HG03159 (cell line): ENCODE results near the gene CRYBB2.
"Not testable (repeated sequence)": the region's sequence is repeated elsewhere in the genome, so short reads cannot be mapped to it uniquely, and the experiment has no call there.

ENCODE experiments used
- ATAC-seq: cut with Tn5 transposase; IDR thresholded peaks from one replicate; pipeline ENCODE4 v1.9.1; 2021; ENCODE audit warnings: mild to moderate bottlenecking, moderate library complexity; ENCODE audit not compliant: unreplicated experiment

CRYBB2 gene

DNA sequence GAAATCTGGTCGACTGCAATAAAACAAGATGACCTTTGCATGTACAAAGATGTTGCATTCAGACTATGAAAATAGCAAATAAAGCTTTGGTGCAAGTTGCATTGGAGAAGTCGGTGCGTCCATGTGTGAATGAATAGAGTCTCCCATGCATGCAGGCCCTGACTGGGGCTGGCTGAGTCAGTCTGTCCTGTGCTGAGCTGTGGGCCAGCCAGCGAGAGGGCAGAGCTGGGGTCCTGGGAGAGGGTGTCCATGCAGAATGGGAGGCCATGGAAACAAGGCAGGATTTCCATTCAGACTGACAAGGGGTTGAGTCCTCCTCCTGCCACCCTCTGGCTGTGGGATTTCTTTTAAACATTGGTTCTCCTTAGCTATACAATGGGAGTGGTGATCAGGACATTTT is 22.1 kb upstream of the CRYBB2 start:
- ATAC-seq: no peak

DNA sequence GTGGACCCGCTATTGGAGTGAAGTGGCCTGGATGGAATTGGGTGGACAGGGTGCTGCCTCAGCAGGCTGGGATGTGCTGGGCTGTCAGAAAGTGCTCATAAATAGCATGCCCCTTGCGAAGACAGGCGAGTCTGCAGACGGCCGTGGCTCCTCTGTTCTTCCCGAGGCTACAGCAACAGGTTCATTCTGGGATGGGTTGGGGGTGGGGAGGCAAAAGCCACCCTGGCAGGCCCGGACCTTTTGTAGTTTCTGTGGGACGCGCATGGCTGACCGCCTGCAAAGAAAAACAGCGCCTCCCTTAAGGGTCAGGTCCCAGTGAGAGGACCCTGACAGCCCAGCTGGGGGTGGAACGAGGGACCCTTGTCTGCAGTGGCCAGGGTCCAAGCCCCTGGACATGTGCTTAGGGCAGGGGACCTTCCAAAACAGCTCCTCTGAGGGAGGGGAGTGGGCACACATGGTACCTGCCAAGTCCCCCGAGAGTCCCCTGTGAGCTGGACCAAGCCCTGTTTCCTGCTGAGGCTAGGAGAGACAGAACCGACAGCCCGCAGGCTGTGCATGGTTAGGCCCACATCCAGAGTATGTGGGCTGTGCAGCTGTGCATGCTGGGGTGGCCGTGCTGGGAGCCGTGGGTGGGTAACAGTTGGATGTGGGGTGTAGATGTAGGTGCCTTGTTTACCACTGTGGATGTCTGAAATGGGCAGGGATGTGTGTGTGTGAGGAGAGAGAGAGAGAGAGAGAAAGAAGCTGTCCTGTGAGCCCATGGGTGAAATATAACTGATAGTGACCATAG is 19.5 kb upstream of the CRYBB2 start, which contains the start of gene CRYBB3:
Gene CRYBB3 (plus strand): TSS at position 128 of the 790 bp plus-strand sequence. CDS start 1,539 bp downstream, outside the sequence.
- ATAC-seq: no peak

DNA sequence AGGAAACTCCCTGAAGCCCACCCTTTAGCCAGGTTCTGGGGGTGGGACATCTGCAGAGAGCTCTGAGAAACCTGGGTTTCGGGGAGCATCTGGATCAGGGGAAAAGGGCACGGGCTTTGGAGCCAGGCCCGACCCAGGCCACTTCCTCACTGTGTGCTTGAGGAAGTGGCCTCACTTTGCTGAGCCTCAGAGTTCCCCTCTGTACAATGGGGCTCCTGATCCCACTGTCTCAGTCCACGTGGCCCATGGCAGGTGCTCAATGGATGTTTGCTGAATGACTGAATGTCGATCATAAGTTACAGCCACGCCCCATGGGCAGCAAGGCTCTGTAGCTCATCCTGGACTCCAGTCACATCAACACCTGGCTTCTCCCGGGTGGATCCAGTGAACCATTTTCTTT is 18.5 kb upstream of the CRYBB2 start:
- ATAC-seq: no peak

DNA sequence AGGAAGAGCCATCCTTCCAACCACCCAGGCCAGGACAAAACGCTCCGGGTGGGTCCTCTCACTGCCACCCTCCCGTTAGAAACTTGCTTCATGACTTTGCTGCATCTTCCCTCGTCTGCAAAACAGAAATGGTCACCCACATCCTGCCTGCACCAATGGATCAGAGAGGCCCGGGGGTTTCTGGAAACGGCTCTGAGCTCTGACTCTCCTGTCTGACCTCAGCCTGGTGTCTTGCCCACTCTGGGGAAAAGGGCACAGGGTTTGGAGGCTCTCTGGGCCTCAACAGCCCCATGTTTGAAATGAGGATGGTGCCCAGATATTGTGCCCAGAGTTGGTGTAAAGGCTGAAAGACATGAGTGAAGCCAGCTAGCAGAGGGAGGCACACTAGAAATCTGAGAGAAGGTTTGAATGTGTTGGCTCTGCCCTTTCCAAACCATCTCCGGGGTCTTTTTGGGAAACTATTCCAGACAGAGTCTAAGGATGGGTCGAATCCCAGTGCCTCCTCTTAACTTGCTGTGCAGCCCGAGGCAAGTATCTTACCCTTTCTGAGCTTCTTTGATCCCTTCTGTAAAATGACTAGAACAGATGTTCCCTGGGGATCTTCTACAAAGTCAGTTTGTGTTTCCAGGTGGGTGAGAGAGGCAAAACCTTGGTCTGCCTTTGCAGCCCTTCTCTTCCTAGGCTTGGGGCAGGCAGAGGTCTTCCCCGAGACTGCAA is 17.7 kb upstream of the CRYBB2 start:
- ATAC-seq: no peak

DNA sequence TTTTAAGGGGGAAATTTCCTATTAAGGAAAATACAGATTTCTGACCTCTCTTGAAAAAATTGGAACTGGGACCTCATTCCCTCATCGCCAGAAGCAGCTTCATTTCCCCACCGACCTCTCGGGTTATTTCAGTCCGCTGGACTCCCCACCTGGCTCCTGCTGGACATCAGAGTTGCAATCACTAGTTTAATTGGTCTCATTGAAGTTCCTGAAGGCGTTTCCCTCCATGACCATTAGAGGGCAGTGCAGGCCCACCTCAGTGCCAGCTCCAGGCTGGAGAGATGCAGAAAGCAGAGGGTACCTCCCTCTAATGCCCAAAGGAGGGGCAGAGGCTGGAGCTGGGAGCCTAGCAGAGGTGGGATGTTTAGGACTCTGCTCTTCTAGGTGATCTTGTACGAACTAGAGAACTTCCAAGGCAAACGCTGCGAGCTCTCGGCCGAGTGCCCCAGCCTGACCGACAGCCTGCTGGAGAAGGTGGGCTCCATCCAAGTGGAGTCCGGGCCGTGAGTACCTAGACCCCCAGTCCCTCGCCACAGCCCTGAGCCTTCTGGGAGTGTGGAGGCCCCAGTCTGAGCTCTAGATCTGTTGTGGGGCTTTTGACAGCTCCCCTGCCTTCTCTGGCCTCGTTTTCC is 17.0 kb upstream of the CRYBB2 start:
- ATAC-seq: no peak

DNA sequence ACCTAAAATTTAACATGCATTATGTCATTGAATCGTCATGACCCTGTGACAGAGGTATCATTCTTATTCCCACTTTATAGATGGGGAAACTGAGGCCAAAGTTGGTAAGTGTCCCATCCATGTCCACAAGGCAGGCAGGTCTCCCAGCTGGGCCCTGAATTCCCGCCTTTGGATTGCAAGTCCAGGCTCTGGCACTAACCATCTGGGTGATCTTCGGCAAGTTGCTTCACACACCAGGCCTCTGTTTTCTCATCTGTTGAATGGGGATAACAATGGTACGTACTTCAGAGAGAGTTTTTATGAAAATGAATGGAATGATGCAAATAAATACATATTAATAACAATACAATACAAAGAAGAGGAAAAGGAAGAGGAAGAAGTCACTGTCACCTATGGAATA is 16.4 kb upstream of the CRYBB2 start:
- ATAC-seq: no peak

DNA sequence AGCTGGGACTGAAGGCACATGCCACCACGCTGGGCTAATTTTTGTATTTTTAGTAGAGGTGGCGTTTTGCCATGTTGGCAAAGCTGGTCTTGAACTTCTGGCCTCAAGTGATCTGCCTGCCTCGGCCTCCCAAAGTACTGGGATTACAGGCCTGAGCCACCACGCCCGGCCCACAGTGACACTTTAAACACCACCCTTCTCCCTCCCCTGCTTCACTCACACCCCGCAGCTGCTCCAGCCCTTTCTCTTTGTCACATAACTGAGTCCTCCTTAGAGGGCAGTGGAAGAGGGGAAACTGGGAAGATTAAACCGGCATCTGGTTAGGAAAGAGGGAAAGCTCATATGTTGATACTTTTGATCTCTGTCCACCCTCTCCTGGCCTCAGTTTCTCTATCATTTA is 14.9 kb upstream of the CRYBB2 start:
- not testable (repeated sequence) for ATAC-seq

DNA sequence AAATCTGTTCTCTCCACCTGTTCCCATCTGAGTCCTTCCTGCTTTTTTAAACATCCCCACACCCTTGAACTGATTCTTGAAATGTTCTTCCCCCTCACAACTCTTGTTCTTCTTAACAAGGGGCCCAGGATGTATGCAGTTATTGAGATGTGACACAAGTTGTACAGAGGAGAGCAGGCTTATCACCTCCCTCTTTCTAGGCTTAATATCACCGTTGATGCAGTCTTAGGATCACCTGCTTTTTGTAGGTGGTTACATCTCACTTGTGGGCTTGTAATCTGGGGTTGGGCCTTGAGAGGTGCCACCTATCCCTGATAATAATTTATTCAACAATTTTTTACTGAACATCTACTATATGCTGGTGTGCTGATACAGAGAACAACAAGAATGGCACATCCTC is 13.6 kb upstream of the CRYBB2 start:
- ATAC-seq: no peak

DNA sequence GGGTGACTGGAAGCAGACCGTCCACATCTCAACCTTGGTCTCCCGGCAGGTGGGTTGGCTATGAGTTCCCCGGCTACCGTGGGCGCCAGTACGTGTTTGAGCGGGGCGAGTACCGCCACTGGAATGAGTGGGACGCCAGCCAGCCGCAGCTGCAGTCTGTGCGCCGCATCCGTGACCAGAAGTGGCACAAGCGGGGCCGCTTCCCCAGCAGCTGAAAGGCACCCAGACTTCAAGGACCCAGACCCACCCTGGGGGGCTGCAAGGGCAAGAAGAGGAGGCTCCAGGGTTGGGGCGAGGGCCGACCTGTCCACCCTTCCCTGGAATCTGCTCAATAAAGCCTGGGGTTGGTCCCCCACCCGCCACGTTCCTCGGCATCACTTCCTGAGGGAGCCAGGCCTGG is 12.4 kb upstream of the CRYBB2 start:
- ATAC-seq: no peak

DNA sequence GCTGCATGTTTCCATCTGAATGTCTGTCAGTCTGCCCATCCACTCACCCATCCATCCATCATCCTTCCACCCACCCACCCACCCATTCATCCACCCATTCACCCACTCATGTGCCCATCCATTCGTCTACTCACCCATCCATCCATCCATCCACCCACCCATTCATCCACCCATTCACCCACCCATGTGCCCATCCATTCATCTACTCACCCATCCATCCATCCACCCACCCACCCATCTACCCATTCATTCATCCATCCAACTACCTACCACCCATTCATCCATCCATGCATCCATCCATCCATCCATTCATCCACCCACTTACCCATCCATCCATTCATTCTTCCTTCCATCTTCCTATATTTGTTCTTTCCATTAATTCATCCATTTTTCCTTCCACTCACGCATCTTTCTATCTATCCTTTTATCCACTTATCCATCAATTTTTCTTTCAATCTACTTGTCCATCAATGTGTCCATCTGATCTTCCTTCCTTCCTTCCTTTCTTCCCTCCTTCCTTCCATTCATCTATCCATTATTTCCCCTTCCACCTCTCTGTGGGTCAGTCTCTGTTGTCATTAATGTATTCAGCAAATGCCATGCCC is 11.8 kb upstream of the CRYBB2 start:
- no peak for ATAC-seq

DNA sequence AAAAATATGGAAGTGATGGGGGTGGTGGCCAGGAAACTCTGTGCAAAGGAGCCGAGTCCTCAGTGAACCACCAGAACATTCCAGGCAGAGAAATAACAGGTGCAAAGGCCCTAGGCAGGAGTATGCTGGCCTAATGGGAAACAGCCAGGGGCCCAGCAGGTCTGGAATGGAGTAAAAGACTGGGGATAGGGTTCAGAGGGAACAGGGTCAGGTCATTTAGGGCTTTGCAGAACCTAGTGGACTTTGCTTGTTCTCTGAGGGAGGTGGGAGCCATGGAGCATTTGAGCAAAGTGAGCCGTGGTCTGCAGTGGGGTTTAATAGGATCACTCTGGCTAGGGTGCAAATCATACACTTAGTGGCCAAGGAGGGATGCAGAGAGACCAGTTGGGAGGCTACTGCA is 11.1 kb upstream of the CRYBB2 start:
- ATAC-seq: no peak

DNA sequence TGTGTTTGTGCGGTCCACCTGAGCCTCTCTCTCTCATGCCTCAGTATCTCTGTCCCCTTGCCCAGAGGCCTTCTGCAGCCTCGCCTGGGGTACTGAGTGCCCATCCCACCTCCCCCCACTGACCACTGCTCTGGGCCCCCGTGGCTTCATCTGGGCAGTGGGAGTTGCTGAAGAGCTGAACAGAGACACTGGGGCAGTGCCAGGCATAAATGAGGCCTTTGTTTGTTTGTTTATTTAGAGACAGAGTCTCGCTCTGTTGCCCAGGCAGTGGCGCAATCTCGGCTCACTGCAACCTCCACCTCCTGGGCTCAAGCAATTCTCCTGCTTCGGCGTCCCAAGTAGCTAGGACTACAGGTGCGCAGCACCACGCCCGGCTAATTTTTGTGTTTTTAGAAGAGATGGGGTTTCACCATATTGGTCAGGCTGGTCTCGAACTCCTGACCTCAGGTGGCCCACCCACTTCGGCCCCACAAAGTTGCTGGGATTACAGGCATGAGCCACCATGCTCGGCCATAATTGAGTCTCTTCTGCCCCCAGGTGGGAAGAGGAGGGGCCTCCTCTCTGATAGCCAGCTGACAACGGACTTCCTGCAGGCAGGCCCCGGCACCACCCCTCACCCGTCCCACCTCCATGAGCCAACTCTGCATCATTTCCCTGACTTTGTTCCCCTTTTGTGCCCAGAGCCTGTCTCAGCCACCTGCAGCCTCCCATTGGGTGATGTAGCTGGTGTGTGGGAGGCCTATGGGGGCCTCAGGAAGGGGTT is 10.5 kb upstream of the CRYBB2 start:
- ATAC-seq: no peak

DNA sequence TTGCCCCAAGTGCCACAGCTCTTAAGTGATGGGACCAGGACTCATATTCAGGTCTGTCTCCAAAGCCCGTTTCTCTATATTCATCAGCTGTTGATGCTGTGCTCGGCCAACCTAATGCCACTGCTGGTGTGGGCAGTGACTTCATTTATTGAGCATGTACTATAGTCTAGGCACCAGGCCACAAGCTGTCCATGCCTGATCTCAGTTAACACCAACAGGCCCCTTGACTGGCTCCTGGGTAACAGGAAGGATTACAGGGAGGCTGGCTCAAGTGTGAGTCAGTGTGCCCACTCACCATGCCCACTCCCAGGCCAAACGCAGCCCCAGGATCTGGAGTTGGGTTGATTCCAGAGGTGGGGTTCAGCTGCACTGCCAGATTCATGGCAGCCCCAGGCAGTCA is 8.6 kb upstream of the CRYBB2 start:
- no peak for ATAC-seq

DNA sequence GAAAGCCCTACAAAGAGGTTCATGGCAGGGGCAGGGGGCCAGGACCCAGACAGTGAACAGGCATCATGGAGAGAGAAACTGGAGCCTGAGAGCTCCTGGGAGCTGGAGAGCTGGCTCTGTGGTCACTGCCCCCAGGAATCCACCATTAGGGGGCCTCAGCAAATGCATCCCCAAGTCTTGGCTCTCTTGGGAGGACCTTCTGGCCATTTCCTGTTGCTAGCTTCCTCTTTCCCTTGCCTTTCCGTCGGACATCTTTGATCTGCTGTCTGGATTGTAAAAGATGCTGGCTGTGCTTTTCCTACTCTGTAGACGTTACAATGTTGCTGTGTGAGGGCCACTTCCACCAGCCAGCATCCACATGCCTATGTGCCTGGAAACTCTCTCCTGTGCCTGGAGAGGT is 7.1 kb upstream of the CRYBB2 start:
- no peak for ATAC-seq

DNA sequence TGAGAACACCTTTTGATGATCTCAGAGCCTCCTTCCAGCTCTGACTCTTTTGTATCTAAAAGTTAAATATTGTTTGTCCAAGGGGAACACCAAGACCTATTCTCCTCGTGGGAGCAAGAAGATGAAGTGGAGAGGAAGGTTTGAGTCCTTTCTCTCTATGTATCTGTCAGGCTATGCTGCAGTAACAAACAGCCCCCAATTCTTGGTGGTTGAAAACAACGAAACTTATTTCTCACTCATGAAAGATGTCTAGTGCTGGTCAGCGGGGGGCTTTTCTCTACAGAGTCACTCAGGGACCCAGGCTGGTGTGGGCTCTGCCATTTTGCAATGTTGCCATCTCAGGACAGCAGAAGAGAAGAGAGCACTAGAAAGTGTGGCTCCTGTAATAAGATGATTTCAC is 6.2 kb upstream of the CRYBB2 start:
- ATAC-seq: no peak

DNA sequence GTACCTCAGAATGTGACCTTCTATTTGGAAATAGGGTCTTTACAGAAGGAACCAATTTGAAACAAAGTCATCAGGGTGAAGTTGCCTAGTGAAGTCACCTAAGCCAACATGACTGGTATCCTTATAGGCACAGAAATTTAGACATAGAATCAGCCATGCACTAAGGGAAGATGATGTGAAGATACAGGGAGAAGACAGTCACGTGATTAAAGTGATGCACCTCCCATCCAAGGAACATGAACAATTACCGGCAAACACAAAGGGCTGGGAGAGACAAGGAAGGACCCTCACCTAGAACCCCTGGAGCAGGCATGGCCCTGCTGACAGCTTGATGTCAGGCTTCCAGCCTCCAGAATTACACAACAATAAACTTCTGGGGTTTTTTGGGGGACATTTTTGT is 3.2 kb upstream of the CRYBB2 start:
- no peak for ATAC-seq

DNA sequence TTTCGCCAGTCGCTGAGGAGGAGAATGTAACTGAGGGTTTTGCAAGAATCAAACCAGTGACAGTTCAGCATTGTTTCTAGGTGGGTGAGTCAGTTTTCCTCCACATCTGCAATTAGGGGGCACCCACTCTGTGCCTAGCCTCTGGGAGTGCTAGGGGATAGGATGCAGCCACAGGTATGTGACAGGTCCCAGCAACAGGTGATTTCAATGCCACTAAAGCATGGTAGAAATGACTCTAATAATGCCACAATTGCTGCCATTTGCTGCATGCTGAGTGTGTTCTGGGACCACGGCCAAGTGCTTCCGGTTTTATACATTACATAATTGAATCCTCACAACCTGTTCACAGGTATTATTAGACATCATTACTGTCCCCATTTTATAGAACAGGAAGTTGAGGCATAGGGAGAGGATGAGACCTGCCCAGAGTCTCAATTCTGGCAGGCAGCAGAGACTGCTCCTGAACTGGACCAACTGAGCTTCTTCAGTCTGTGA is 556 bp downstream of the CRYBB2 start:
- ATAC-seq: no peak

DNA sequence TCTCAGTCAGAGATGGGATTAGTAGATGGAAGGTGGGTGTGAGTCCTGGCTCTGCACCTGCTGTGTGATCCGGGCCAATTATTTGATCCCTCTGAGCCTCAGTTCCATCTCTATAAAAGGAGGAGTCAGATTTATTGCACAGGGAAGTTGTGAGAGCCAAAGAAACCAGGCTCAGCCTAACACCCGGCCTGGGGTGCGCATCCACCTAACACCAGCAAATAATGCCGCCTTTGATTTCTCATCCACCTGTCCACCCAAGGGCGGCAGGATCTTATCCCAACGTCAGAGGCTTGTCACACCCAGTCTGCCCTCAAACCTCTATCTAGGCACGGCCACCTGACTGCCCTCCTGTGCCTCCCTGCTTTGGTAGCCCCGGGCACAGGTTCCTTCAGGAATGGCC is 2.4 kb downstream of the CRYBB2 start:
- ATAC-seq: no peak

DNA sequence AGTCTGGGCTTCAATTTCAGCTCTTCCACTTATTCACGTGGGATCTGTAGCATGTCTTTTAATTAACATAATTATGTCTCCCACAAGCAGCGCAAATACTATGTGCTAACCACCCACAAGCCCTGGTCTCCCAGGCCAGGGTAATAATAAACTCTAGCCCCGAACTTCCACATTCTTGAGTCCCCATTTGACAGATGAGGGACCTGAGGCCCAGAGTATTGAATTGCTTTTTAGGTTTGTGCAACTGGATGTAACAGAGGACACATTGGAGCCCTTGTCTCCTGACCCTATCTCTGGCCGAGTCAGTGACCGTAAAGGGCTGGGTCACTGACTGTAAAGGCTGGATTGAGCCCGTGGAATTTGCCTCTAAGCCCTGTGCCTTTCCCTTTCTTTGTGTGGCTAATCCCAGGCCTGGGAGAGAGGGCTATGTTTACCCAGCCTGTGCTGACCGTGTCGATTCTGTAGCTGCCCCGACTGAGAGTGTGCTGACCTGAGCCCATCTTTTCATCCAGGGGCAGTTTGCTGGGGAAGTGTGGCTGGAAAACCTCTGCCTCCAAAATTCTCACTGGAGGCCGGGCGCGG is 3.9 kb downstream of the CRYBB2 start:
- ATAC-seq: no peak

DNA sequence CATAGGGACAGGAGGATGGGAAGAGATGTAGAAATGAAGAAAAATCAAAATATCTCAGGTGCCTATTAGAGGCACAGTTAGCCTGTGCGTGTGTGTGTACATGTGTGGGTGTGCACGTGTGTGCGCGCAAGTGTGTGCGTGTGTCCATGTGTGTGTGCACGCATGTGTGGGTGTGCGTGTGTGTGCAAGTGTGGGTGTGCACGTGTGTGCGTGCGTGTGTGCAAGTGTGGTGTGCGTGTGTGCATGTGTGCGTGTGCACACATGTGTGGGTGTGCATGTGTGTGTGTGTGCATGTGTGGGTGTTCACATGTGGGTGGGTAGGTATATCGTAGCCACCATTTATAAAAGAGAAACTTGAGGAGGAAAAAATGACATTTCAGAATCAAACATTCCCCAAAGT is 9.4 kb downstream of the CRYBB2 start:
- ATAC-seq: no peak
